Lower leg skin (tissue), 4 donors: ENCODE data around the gene USP28. TPM values are rescaled to one million over a fixed set of nuclear protein-coding genes. Genes with fewer than 3 reads are reported as not detected.

Experiments used
- DNase-seq, 2 donors: peaks; one replicate each; pipeline ENCODE4 v3.0.0-alpha.2; 2019; ENCODE audit warnings: low spot score in 2 of 2
- H3K4me3 ChIP-seq: fragments of 200-600 bp; sonication (generic); 2 replicates; pipeline ENCODE4 v1.5.1; 2017; ENCODE audit warnings: mild to moderate bottlenecking, low read depth; ENCODE audit not compliant: poor library complexity, severe bottlenecking
- POLR2A ChIP-seq, 2 donors: fragments of 450-650 bp; IDR thresholded peaks; one replicate each; pipeline ENCODE4 v1.6.1; 2016 to 2017; ENCODE audit warnings: antibody characterized with exemption in 2 of 2, mild to moderate bottlenecking in 1 of 2, moderate library complexity in 1 of 2
- WGBS, 2 donors: methylation state at CpG; one replicate each; pipeline ENCODE4 v1.1.5; 2018; 5-methylcytosine and 5-hydroxymethylcytosine counted together
- intact Hi-C: fragments of 100-400 bp; cut with DNase I; formaldehyde crosslinking; loops from one replicate; pipeline ENCODE4 v1.15.0; 2023; ENCODE audit warnings: low total_unique reads
- total RNA-seq, 4 donors: library from RNA; depleted of rRNA; stranded (reverse); fragments of >200 nt; gene quantifications; one replicate each; pipeline ENCODE4 v1.1.0, GENCODE V29; 2016
- TF ChIP-seq, protein P1 (sequence below), 3 donors: fragments of 450-650 bp; IDR thresholded peaks; one replicate each; pipeline ENCODE4 v1.5.1; 2016; ENCODE audit warnings: antibody characterized with exemption in 3 of 3, mild to moderate bottlenecking in 3 of 3, moderate library complexity in 2 of 3

USP28 gene
- total RNA-seq, 4 donors from 2014 or later = 13.0 to 26.8 (median 16.4) TPM

DNA sequence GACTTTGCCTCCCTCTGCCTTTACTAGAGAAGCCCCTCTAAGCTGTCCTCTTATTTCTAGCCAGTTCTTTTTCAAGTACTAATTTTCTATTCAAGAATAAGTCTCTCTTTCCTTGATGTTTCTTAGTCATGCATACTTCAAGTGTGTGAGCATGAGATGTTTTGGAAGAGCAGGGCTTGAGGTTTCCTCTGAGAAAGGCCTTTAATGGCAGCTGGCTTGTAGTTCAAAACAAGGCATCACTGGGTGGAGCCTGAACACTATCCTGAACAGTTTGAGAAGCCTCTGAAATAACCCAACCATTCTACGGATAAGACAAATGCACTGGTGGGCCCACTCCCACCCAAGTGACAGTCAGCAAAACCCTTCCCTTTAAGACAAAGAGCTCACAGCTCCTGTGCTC, 58.2 kb downstream of the USP28 start:
- H3K4me3 ChIP-seq = no peak overlapping the region
- intact Hi-C loops = no loop called here
- DNase-seq = no peak
- TF ChIP-seq, protein P1, sequence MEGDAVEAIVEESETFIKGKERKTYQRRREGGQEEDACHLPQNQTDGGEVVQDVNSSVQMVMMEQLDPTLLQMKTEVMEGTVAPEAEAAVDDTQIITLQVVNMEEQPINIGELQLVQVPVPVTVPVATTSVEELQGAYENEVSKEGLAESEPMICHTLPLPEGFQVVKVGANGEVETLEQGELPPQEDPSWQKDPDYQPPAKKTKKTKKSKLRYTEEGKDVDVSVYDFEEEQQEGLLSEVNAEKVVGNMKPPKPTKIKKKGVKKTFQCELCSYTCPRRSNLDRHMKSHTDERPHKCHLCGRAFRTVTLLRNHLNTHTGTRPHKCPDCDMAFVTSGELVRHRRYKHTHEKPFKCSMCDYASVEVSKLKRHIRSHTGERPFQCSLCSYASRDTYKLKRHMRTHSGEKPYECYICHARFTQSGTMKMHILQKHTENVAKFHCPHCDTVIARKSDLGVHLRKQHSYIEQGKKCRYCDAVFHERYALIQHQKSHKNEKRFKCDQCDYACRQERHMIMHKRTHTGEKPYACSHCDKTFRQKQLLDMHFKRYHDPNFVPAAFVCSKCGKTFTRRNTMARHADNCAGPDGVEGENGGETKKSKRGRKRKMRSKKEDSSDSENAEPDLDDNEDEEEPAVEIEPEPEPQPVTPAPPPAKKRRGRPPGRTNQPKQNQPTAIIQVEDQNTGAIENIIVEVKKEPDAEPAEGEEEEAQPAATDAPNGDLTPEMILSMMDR (IDR thresholded peaks at IDR 0.05) = no peak
- TF ChIP-seq POLR2A (IDR thresholded peaks at IDR 0.05) = no peak
- 96 to 100% methylated on average over 1 of the region's 1 CpG for WGBS, 2 donors

DNA sequence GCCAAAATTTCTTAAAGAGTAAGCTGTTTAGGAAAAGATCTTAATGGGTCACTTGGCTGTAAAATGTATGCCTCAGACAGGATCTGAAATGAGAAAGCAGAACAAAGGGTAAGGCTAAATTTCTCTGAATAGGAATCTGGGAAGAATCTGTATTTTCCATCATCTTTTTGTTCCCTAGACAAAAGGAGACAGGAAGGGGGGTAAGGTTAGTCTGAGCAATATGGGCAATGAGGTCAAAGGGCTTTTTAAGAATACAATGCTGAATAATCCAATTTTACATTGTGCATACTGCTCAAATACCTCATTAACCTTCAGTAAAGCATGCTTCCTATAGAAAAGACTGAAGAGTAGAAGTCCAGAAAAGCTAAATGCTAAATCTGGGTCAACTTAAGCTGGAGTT, 61.2 kb downstream of the USP28 start:
- intact Hi-C loops = no loop called here
- no peak overlapping the region for H3K4me3 ChIP-seq
- no peak for TF ChIP-seq POLR2A (IDR thresholded peaks at IDR 0.05)
- TF ChIP-seq, protein P1 (IDR thresholded peaks at IDR 0.05) = no peak
- DNase-seq = no peak

DNA sequence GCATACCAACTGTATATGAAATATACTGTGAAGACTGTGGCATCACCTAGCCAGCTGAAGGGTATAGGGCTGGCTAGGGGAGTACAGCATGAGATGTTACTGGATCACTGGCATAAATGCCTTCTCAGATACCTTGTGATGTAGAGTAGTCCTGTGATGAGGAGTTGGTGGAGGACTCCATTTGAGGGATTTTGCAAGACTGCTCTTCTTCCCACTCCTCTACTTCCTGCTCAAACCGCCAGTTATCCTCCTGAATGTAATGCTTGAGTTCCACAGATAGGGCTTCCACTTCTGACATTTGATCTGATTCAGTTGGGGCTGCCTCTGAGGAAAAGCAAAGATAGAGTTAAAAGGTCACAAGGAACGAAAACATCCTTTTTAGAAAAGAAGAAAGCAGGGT, 66.4 kb downstream of the USP28 start:
- intact Hi-C loops = no loop called here
- TF ChIP-seq POLR2A (IDR thresholded peaks at IDR 0.05) = no peak
- TF ChIP-seq, protein P1 (IDR thresholded peaks at IDR 0.05) = no peak
- peak in 1 of 2 donors; percentile 20 for DNase-seq
- H3K4me3 ChIP-seq = no peak overlapping the region
- 48% methylated on average over 2 of the region's 2 CpGs for WGBS, 2 donors

DNA sequence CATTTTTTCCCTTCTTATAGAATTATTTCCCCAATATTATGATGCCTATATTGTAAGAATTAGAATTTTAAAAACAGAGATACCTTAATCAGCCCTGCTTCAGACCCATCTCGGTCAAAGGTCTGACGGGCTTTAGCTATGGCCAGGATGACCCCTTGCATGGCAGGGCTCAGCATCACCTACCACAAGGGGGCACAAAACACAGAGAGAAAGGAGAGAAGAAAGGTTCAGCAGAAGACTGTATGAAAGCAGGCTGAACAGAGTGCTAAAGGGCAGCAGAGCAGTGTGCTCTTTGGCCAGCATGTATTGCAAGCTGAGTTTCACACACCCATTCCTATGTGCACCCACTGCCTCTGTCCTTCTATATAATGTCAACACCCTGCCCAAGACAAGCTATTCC, 69.0 kb downstream of the USP28 start:
- intact Hi-C loops = no loop called here
- WGBS, 2 donors = 95 to 99% methylated on average over 2 of the region's 2 CpGs
- TF ChIP-seq, protein P1 (IDR thresholded peaks at IDR 0.05) = no peak
- no peak for TF ChIP-seq POLR2A (IDR thresholded peaks at IDR 0.05)
- H3K4me3 ChIP-seq = no peak overlapping the region
- no peak for DNase-seq

DNA sequence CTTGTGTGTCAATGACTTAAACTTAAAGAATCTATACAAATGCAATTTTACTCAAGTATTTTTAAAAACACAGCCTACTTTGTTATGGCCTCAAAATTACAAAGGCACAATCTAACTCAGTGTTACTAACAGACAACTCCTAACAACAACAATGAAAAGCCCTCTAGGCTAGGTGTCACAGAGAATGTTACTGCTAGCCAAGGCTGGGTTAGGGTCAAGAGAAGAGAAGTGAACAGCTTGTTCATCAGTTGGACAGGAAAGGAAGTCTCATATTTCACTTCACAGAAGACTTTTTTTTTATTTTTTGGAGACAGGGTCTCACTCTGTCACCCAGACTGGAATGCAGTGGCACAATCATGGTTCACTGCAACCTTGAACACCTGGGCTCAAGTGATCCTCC, 69.7 kb downstream of the USP28 start:
- no peak overlapping the region for H3K4me3 ChIP-seq
- no peak for TF ChIP-seq POLR2A (IDR thresholded peaks at IDR 0.05)
- TF ChIP-seq, protein P1 (IDR thresholded peaks at IDR 0.05) = no peak
- intact Hi-C loops = no loop called here
- no peak for DNase-seq

DNA sequence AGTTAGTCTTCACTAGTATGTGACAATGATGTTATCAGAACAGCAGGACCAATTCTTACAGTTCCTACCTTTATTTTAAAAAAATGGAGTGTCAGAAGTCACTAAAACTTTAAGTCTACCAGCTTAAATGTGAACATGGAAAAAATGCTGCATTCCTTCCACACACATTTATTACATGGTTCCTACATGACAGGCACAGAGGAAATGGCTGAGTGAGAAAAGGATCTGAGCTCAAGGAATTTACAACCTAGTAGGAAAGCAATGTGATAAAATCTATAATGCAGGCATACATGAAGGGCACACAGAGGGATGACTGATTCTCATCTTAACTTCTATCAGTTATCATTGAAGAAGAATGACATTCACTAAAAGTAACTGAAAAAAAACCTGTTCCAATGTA, 72.8 kb downstream of the USP28 start:
- intact Hi-C loops = no loop called here
- no peak for DNase-seq
- no peak overlapping the region for H3K4me3 ChIP-seq
- TF ChIP-seq, protein P1 (IDR thresholded peaks at IDR 0.05) = no peak
